CD4-positive, alpha-beta T cell treated with Interleukin-6 for 4 hours (primary cell): ENCODE data around the gene TMEM208.

ENCODE experiments used
- DNase-seq: peaks from one replicate; pipeline ENCODE4 v3.0.0-alpha.2; 2020; ENCODE audit warnings: mixed read lengths

Gene TMEM208

GRCh38 chr16:67254801-67255552 lies 28.0 kb downstream of the TMEM208 start:
- DNase-seq: no peak

- DNase-seq: no peak
Measured at GRCh38 chr16:67255553-67256221, 28.8 kb downstream of the TMEM208 start.

- DNase-seq: no peak
Measured at GRCh38 chr16:67256701-67257230, 29.8 kb downstream of the TMEM208 start.

GRCh38 chr16:67257486-67258160 lies 30.7 kb downstream of the TMEM208 start:
- DNase-seq: no peak

- DNase-seq: no peak
Measured at GRCh38 chr16:67258161-67258835, 31.4 kb downstream of the TMEM208 start.

GRCh38 chr16:67259705-67260104 lies 32.8 kb downstream of the TMEM208 start:
- no peak for DNase-seq

GRCh38 chr16:67260426-67261063 lies 33.6 kb downstream of the TMEM208 start:
- DNase-seq: peak; percentile 26

- DNase-seq: no peak
Measured at GRCh38 chr16:67263201-67263600, 36.3 kb downstream of the TMEM208 start.

GRCh38 chr16:67264277-67264676 lies 37.3 kb downstream of the TMEM208 start:
- DNase-seq: no peak

GRCh38 chr16:67264866-67265265 lies 37.9 kb downstream of the TMEM208 start:
- no peak for DNase-seq

- no peak for DNase-seq
Measured at GRCh38 chr16:67265834-67266233, 38.9 kb downstream of the TMEM208 start.

GRCh38 chr16:67268136-67268579 lies 41.2 kb downstream of the TMEM208 start:
- no peak for DNase-seq

GRCh38 chr16:67269766-67270165 lies 42.8 kb downstream of the TMEM208 start:
- no peak for DNase-seq

- no peak for DNase-seq
Measured at GRCh38 chr16:67270931-67271338, 44.0 kb downstream of the TMEM208 start.

GRCh38 chr16:67271446-67271845 lies 44.5 kb downstream of the TMEM208 start:
- no peak for DNase-seq

GRCh38 chr16:67275321-67275720 lies 48.4 kb downstream of the TMEM208 start:
- no peak for DNase-seq

- no peak for DNase-seq
Measured at GRCh38 chr16:67277294-67277998, 50.5 kb downstream of the TMEM208 start.

GRCh38 chr16:67277999-67278772 lies 51.3 kb downstream of the TMEM208 start:
- DNase-seq: no peak
